Parathyroid adenoma (tissue), 2 donors: ENCODE measurements around the gene PSMD8.
"Not testable (repeated sequence)": the region's sequence is repeated elsewhere in the genome, so short reads cannot be mapped to it uniquely, and the experiment has no call there.

Experiments used
- H2AFZ ChIP-seq: fragments of 300-600 bp; sonication (generic); one replicate; pipeline ENCODE4 v1.7.0; 2017; ENCODE audit warnings: antibody characterized with exemption, mild to moderate bottlenecking
- H3K27ac ChIP-seq: fragments of 300-600 bp; sonication (generic); one replicate; pipeline ENCODE4 v1.7.0; 2017
- H3K27me3 ChIP-seq: fragments of 300-600 bp; sonication (generic); one replicate; pipeline ENCODE4 v1.7.0; 2017; ENCODE audit warnings: low read length; ENCODE audit not compliant: control insufficient read depth, insufficient read depth
- H3K36me3 ChIP-seq: fragments of 300-600 bp; sonication (generic); one replicate; pipeline ENCODE4 v1.7.0; 2017; ENCODE audit warnings: low read length; ENCODE audit not compliant: control insufficient read depth, insufficient read depth
- H3K4me1 ChIP-seq: fragments of 300-600 bp; sonication (generic); one replicate; pipeline ENCODE4 v1.7.0; 2017; ENCODE audit warnings: control low read depth
- H3K4me2 ChIP-seq: fragments of 300-600 bp; sonication (generic); one replicate; pipeline ENCODE4 v1.7.0; 2017; ENCODE audit warnings: low read length
- H3K4me3 ChIP-seq: fragments of 300-600 bp; sonication (generic); one replicate; pipeline ENCODE4 v1.7.0; 2017; ENCODE audit warnings: low read depth, low read length
- H3K79me2 ChIP-seq: fragments of 300-600 bp; sonication (generic); one replicate; pipeline ENCODE4 v1.7.0; 2017; ENCODE audit warnings: control low read depth
- H3K9ac ChIP-seq: fragments of 300-600 bp; sonication (generic); one replicate; pipeline ENCODE4 v1.7.0; 2017; ENCODE audit warnings: mild to moderate bottlenecking
- H3K9me3 ChIP-seq: fragments of 300-600 bp; sonication (generic); one replicate; pipeline ENCODE4 v1.7.0; 2017; ENCODE audit warnings: low read length; ENCODE audit not compliant: control insufficient read depth
- TF ChIP-seq, protein P1 (sequence below): fragments of 300-600 bp; sonication (generic); IDR thresholded peaks from one replicate; pipeline ENCODE4 v1.7.0; 2017; ENCODE audit warnings: antibody characterized with exemption, mild to moderate bottlenecking
- donor health status: primary hyperparathyroidism.

PSMD8 gene

DNA sequence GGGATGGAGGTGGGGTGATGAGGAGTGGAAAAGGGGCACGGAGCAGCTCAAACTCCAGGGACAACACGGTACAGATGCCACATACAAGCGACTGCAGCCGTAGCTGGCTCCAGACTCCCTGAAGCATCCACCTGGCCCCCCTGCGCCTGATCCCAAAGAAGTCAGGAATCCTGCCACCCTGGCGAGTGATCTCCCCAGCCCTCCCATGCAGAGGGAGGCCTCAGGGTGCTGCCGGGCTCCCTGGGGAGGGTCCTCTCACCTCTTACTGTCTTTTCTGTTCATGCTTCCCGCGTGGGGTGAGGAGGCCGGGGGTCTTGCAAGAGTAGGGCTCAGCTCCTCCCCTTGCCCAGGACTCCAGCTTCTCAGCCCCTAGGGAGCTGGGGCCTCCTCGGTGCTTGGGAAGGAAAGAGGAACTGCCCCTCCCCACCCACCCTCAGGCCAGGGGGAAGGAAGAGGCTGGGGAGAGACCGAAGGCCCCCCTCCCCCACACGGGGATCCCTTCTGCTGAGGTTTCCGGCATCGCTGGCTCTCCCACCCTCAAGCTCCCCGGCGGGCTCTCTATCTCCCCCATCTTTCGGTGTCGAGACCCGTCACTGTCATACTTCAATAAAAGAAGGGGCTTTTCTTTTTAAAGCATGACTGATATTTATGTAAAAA lies 51.6 kb downstream of the PSMD8 start, which contains the start of gene RASGRP4:
TSS of gene RASGRP4 (minus strand) at position 410 of the 657 bp plus-strand sequence. CDS start at position 282, 128 bp downstream.
- Histone ChIP-seq H3K36me3 (no peaks in the 10 kb centered on the region), H3K4me2 (no peak within 1 kb of the TSS), H3K9me3 (no peaks in the 10 kb centered on the region), H3K79me2 (no peaks in the 10 kb centered on the region), H3K9ac (no peak within 1 kb of the TSS), H3K27ac (no peak within 1 kb of the TSS), H2AFZ (no peak within 1 kb of the TSS), H3K4me3 (no peak within 1 kb of the TSS), H3K4me1 (no peaks in the 10 kb centered on the region), H3K27me3 (no peaks in the 10 kb centered on the region)
- TF ChIP-seq, protein P1, sequence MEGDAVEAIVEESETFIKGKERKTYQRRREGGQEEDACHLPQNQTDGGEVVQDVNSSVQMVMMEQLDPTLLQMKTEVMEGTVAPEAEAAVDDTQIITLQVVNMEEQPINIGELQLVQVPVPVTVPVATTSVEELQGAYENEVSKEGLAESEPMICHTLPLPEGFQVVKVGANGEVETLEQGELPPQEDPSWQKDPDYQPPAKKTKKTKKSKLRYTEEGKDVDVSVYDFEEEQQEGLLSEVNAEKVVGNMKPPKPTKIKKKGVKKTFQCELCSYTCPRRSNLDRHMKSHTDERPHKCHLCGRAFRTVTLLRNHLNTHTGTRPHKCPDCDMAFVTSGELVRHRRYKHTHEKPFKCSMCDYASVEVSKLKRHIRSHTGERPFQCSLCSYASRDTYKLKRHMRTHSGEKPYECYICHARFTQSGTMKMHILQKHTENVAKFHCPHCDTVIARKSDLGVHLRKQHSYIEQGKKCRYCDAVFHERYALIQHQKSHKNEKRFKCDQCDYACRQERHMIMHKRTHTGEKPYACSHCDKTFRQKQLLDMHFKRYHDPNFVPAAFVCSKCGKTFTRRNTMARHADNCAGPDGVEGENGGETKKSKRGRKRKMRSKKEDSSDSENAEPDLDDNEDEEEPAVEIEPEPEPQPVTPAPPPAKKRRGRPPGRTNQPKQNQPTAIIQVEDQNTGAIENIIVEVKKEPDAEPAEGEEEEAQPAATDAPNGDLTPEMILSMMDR: no peak

DNA sequence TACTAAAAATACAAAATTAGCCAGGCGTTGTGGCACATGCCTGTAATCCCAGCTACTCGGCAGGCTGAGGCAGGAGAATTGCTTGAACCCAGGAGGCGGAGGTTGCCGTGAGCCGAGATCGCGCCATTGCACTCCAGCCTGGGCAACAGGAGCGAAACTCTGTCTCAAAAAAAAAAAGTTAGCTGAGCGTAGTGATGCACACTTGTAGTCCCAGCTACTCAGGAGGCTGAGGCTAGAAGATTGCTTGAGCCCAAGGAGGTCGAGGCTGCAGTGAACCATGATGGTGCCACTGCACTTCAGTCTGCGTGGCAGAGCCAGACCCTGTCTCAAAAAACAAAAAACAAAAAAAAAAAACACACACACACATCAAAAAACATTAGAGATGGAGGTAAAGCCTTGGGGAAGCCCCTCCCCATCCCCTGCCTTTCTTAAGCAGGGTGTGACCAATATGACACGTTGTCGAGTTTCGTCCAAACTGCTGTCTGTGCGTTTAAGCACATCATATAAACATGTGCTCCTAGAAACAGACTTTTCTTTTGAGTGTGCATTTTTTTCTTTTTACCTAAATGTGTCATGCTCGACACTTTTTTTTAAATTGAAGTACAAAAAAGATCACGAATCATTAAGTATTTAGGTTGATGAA lies 52.8 kb downstream of the PSMD8 start:
- H3K79me2 ChIP-seq, H3K27ac ChIP-seq, H3K4me3 ChIP-seq, H3K4me2 ChIP-seq, H3K9me3 ChIP-seq, H3K4me1 ChIP-seq, H3K9ac ChIP-seq, H2AFZ ChIP-seq, H3K27me3 ChIP-seq, H3K36me3 ChIP-seq: not testable (repeated sequence)

DNA sequence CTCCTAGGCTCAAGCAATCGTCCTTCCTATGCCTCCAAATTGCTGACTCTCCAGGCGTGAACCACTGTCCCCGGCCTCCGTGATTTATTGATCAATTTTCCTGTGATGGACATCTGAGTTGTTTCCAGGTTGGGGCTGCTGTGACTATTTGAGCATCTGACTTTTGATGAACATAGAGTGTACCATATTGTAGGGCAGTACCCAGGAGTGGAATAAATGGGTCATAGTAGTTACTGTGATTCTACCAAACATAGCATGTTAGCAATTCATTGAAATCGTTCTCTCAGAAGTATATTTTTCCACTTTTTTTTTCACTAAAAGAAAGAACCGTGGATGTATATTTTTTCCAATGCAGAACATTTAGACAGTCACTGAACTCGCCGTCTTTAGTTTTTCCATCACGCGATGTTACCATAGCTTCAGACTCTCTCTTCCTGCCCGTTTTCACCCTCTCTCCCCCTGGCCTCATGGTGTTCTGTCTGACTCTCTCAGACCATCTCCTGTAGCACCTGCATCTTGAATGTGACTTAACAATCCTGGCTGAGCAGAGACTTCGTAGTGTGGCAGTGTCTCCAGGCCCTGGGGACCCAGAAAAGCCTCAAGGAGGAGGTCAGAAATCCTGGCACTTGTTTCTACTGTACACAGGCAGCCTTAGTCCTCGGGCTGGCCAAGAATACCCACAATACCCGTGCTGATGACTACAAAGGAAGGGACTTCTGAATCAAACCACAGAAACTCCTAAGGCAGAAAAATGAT lies 54.9 kb downstream of the PSMD8 start:
- no peaks in the 10 kb centered on the region for H3K9me3 ChIP-seq

DNA sequence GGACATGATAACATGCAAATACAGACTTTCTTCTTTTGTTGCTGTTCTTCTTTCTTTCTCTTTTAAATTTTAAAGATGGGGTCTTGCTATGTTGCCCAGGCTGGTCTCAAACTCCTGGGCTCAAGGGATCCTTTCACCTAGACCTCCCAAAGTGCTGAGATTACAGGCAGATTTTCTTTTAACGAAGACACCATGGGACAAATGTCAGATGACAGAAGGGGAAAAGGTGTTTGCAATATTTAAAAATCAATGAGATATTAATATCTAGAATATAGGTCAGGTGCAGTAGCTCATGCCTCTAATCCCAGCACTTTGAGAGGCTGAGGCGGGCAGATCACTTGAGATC lies 55.4 kb downstream of the PSMD8 start:
- H3K4me1 ChIP-seq: peaks cover 5% of the 10 kb centered on the region
- H3K27me3 ChIP-seq: no peaks in the 10 kb centered on the region
- H3K27ac ChIP-seq: no peak overlapping the region
- no peaks in the 10 kb centered on the region for H3K36me3 ChIP-seq
- H3K4me2 ChIP-seq: no peak overlapping the region
- no peak overlapping the region for H3K9ac ChIP-seq
- TF ChIP-seq, protein P1: no peak
- H3K9me3 ChIP-seq: no peaks in the 10 kb centered on the region
- H2AFZ ChIP-seq: no peak overlapping the region
- H3K4me3 ChIP-seq: no peak overlapping the region
- no peaks in the 10 kb centered on the region for H3K79me2 ChIP-seq

More for the DNA sequence above, 54.9 kb downstream of the PSMD8 start:
- no peak overlapping the region for H3K9ac ChIP-seq
- H3K4me3 ChIP-seq: no peak overlapping the region
- no peaks in the 10 kb centered on the region for H3K36me3 ChIP-seq
- no peak overlapping the region for H2AFZ ChIP-seq
- no peaks in the 10 kb centered on the region for H3K79me2 ChIP-seq
- no peak overlapping the region for H3K4me2 ChIP-seq
- TF ChIP-seq, protein P1: no peak
- no peaks in the 10 kb centered on the region for H3K27me3 ChIP-seq
- H3K4me1 ChIP-seq: no peaks in the 10 kb centered on the region
- H3K27ac ChIP-seq: no peak overlapping the region

DNA sequence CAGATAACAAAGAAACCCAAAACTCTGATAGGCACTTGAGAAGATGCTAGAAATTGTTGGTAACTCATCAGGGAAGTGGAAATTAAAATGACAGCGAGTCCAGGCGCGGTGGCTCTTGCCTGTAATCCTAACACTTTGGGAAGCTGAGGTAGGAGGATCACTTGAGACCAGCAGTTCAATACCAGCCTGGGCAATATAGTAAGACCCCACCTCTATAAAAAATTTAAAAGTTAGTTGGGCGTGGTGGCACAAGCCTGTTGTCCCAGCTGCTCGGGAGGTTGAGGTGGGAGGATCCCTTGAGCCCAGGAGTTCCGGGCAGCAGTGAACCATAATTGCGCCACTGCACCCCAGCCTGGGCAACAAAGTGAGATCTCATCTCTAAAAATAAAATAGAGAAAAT lies 56.6 kb downstream of the PSMD8 start:
- TF ChIP-seq, protein P1: no peak
- H3K4me3 ChIP-seq: no peak overlapping the region
- H3K4me2 ChIP-seq: no peak overlapping the region
- no peaks in the 10 kb centered on the region for H3K36me3 ChIP-seq
- H3K27ac ChIP-seq: no peak overlapping the region
- H3K79me2 ChIP-seq: no peaks in the 10 kb centered on the region
- no peaks in the 10 kb centered on the region for H3K9me3 ChIP-seq
- peaks cover 5% of the 10 kb centered on the region for H3K4me1 ChIP-seq
- no peak overlapping the region for H3K9ac ChIP-seq
- H3K27me3 ChIP-seq: no peaks in the 10 kb centered on the region
- H2AFZ ChIP-seq: no peak overlapping the region
